Stomach (tissue), 9 donors: ENCODE results near the gene UNC5A. TPM values are rescaled to one million over a fixed set of nuclear protein-coding genes. Genes with fewer than 3 reads are reported as not detected.

Experiments
- DNase-seq, 2 donors: peaks; one replicate each; pipeline versions ENCODE4 v3.0.0 to v3.0.0-alpha.2; 2013 to 2019
- H3K27ac ChIP-seq, 5 donors: fragments of 200-600 bp in 4 of 5; sonication (generic) in 4 of 5; one replicate each; pipeline ENCODE4 v1.5.1; 2013 to 2019; ENCODE audit warnings: mild to moderate bottlenecking in 1 of 5, moderate library complexity in 1 of 5
- H3K27me3 ChIP-seq, 3 donors: fragments of 200-600 bp; sonication (generic); one replicate each; pipeline ENCODE4 v1.5.1; 2017 to 2019; ENCODE audit warnings: mixed run types in 1 of 3
- H3K36me3 ChIP-seq, 4 donors: fragments of 200-600 bp; sonication (generic); 1 replicate in 3 of 4; 2 replicates in 1 of 4; pipeline ENCODE4 v1.5.1; 2016 to 2019
- H3K4me1 ChIP-seq, 4 donors: fragments of 200-600 bp; sonication (generic); one replicate each; pipeline ENCODE4 v1.5.1; 2016 to 2019
- H3K4me3 ChIP-seq, 4 donors: fragments of 200-600 bp; sonication (generic) in 3 of 4; one replicate each; pipeline ENCODE4 v1.5.1; 2016 to 2019; ENCODE audit warnings: mild to moderate bottlenecking in 1 of 4
- H3K9me3 ChIP-seq, 4 donors: fragments of 200-600 bp; sonication (generic); one replicate each; pipeline ENCODE4 v1.5.1; 2016 to 2019
- CTCF ChIP-seq, 7 experiments: fragments of 450-650 bp in 4 of 7; fragments of 200-600 bp in 3 of 7; sonication (generic) in 3 of 7; IDR thresholded peaks; one replicate each; pipeline ENCODE4 v1.5.1; 2016 to 2019; ENCODE audit warnings: antibody characterized with exemption in 7 of 7, control low read depth in 2 of 7, mild to moderate bottlenecking in 1 of 7
- EP300 ChIP-seq: sonication (generic); formaldehyde crosslinking; IDR thresholded peaks from one replicate; pipeline ENCODE4 v1.6.1; 2017; ENCODE audit warnings: antibody characterized with exemption
- POLR2A ChIP-seq, 4 donors: fragments of 450-650 bp; IDR thresholded peaks; one replicate each; pipeline ENCODE4 v1.6.1; 2016; ENCODE audit warnings: antibody characterized with exemption in 4 of 4, control low read depth in 2 of 4, mild to moderate bottlenecking in 1 of 4, moderate library complexity in 1 of 4
- POLR2AphosphoS5 ChIP-seq, 3 donors: sonication (generic); formaldehyde crosslinking; IDR thresholded peaks; one replicate each; pipeline ENCODE4 v1.6.1; 2016; ENCODE audit warnings: antibody characterized with exemption in 3 of 3
- WGBS, 5 donors: extraction: QIAGEN DNeasy Blood & Tissue Kit in 3 of 5; methylation state at CpG; one replicate each; pipeline versions ENCODE4 v1.1.5 to v1.1.7; 2013 to 2018; 5-methylcytosine and 5-hydroxymethylcytosine counted together
- intact Hi-C: fragments of 100-400 bp; cut with DNase I; formaldehyde crosslinking; loops from one replicate; pipeline ENCODE4 v1.15.1; 2023; ENCODE audit warnings: low total_unique reads
- polyA plus RNA-seq, 3 donors: library from polyadenylated mRNA; stranded (reverse); fragments of 200-250 nt; gene quantifications; one replicate each; pipeline ENCODE4 v1.2.3, GENCODE V29; 2013
- total RNA-seq, 5 donors: library from RNA; depleted of rRNA; stranded (reverse); fragments of >200 nt; gene quantifications; one replicate each; pipeline versions ENCODE4 v1.1.0 to v1.2.3, GENCODE V29; 2014 to 2016
- donor health status: healthy with polysubstance abuse.
- donor health status: Bipolar disorder and iron deficiency.
- donor health status: healthy.

The UNC5A gene
- total and polyA plus RNA-seq, 8 donors = 0.08 to 0.72 (median 0.46) TPM; not detected in 4

DNA sequence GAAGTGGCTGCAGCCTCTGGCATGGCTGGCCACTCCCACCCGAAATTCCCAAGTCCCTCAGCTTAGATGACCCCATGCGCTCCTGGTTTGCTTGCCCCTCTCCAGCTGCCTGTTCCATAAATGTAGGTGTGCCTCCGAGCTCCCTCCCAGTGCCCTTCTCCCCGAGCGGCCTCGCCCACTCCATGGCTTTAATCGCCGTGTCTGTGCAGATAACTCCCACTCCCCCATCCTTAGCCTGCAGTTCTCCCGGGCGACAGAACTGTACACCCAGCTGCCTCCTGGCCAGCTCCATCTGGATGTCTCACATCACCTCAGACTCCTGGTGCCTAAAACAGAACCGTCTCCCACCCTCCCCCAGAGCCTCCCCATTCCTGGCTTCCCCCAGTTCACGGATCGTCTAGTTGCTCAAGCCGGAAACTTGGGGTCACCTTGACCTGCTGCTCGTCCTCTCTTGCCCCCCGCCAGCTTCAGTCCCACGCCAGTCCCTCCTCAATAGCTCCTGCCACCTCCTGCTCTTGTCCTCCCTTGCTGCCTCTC is 64.7 kb downstream of the UNC5A start:
- no peak for DNase-seq
- H3K4me1 ChIP-seq = no peaks in the 10 kb centered on the region
- no peaks in the 10 kb centered on the region for H3K36me3 ChIP-seq
- H3K27ac ChIP-seq = no peak overlapping the region
- peaks cover 0 to 66% (median 37%) of the 10 kb centered on the region in 3 donors for H3K27me3 ChIP-seq
- no peak for TF ChIP-seq EP300
- TF ChIP-seq POLR2AphosphoS5 (IDR thresholded peaks at IDR 0.05) = no peak
- no peak for TF ChIP-seq CTCF (IDR thresholded peaks at IDR 0.05)
- TF ChIP-seq POLR2A (IDR thresholded peaks at IDR 0.05) = no peak
- no peak overlapping the region for H3K4me3 ChIP-seq
- 45 to 62% (median 51%) methylated on average over 17 of the region's 17 CpGs for WGBS, 5 donors
- intact Hi-C loops = no loop called here
- no peaks in the 10 kb centered on the region for H3K9me3 ChIP-seq

DNA sequence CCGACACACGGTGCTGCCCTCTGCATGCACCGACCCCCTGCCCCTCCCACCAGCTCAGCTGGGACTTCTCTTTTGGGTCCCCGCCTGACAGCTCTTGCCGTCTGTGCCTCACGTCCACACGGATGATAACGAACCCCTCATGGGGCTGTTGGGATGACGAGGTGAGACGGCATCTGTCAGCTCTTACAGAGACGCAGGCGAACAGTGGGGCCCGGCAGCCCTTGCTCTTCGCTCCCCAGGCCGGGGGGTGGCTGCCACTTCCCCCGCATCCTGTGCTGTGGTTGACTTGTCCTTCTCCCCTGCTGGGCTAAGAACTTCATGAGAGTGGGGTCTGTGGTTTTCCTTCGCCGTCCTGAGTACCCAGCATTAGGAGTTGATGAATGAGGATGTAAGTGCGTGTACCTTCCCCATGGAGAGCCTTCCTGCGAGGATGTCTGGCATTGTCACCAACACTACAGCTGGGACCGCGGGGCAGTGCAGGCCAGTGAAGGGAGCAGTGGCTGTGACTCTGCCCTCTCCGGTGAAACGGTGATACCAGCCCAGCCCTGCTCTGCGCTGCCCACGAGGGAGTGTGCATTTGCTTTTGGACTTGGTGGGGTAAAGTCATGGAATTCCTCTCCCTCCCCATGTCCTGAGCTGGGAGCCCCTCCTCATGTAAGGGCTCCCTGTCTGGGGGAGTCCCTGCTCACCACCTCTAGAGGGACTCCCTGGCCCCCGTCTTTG is 65.6 kb downstream of the UNC5A start:
- WGBS, 5 donors = 30 to 44% (median 38%) methylated on average over 23 to 27 of the region's 27 CpGs
- no peak for TF ChIP-seq POLR2AphosphoS5 (IDR thresholded peaks at IDR 0.05)
- no peak for TF ChIP-seq POLR2A (IDR thresholded peaks at IDR 0.05)
- TF ChIP-seq CTCF (IDR thresholded peaks at IDR 0.05) = no peak
- TF ChIP-seq EP300 = no peak
- H3K4me1 ChIP-seq = no peaks in the 10 kb centered on the region
- no peaks in the 10 kb centered on the region for H3K9me3 ChIP-seq
- no peak overlapping the region for H3K27ac ChIP-seq
- intact Hi-C loops = no loop called here
- peaks cover 0 to 71% (median 37%) of the 10 kb centered on the region in 3 donors for H3K27me3 ChIP-seq
- no peaks in the 10 kb centered on the region for H3K36me3 ChIP-seq
- no peak overlapping the region for H3K4me3 ChIP-seq
- DNase-seq = no peak

GRCh38 chr5:176876506-176877431 is 66.4 kb downstream of the UNC5A start:
- no peaks in the 10 kb centered on the region for H3K9me3 ChIP-seq
- no peak overlapping the region for H3K4me3 ChIP-seq
- intact Hi-C loops = no loop called here
- TF ChIP-seq EP300 (no peak), POLR2A (IDR thresholded peaks at IDR 0.05) (no peak), CTCF (IDR thresholded peaks at IDR 0.05) (no peak), POLR2AphosphoS5 (IDR thresholded peaks at IDR 0.05) (no peak)
- no peaks in the 10 kb centered on the region for H3K36me3 ChIP-seq
- no peaks in the 10 kb centered on the region for H3K4me1 ChIP-seq
- peaks cover 0 to 71% (median 37%) of the 10 kb centered on the region in 3 donors for H3K27me3 ChIP-seq
- H3K27ac ChIP-seq = no peak overlapping the region
- DNase-seq = no peak
- 66 to 74% (median 68%) methylated on average over 16 to 24 of the region's 24 CpGs for WGBS, 5 donors

DNA sequence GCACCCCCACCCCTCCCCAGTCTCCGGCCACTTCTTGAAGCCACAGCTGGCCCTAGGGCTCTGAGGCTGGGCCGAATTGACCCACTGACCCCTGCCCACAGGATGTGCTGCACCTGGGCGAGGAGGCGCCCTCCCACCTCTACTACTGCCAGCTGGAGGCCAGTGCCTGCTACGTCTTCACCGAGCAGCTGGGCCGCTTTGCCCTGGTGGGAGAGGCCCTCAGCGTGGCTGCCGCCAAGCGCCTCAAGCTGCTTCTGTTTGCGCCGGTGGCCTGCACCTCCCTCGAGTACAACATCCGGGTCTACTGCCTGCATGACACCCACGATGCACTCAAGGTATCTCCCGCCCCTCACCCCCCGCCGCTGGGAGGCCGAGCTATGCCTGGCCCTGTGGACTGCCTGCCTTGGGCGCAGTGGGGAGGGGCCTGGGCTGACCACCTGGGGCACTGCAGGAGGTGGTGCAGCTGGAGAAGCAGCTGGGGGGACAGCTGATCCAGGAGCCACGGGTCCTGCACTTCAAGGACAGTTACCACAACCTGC is 67.5 kb downstream of the UNC5A start:
- TF ChIP-seq CTCF (IDR thresholded peaks at IDR 0.05) = no peak
- no peak for TF ChIP-seq POLR2AphosphoS5 (IDR thresholded peaks at IDR 0.05)
- no peak for TF ChIP-seq POLR2A (IDR thresholded peaks at IDR 0.05)
- TF ChIP-seq EP300 = no peak
- Histone ChIP-seq H3K4me1 (no peaks in the 10 kb centered on the region), H3K36me3 (no peaks in the 10 kb centered on the region), H3K27ac (no peak overlapping the region), H3K27me3 (peaks cover 0 to 71% (median 37%) of the 10 kb centered on the region in 3 donors), H3K4me3 (no peak overlapping the region), H3K9me3 (no peaks in the 10 kb centered on the region)
- 61 to 70% (median 65%) methylated on average over 6 to 21 of the region's 21 CpGs for WGBS, 5 donors
- intact Hi-C loops = no loop called here
- DNase-seq = no peak
